NCI-H1436 (cell line): ENCODE data around the gene QKI.

Experiments
- DNase-seq: peaks from one replicate; lab custom pipeline; 2025; lab: John Stamatoyannopoulos, UW

QKI gene

DNA sequence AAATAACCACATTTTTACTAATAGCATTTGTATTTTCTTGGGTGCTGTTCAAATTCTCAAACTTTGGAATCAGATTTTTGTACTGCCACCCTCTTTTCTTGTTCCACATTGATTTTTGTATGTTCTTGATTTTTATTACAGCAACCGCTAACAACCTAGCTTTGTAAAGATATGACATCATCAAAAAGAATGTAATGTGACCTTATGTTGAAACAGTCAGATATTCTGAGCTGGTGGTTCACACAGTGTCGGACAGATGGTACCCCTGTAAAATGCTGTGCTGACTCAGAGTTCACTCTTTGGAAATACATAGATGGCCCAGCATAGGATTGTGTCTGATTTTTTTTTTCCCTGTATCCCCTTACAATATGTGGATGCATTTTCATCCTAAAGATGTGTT, 118.9 kb downstream of the QKI start:
- DNase-seq: no peak

DNA sequence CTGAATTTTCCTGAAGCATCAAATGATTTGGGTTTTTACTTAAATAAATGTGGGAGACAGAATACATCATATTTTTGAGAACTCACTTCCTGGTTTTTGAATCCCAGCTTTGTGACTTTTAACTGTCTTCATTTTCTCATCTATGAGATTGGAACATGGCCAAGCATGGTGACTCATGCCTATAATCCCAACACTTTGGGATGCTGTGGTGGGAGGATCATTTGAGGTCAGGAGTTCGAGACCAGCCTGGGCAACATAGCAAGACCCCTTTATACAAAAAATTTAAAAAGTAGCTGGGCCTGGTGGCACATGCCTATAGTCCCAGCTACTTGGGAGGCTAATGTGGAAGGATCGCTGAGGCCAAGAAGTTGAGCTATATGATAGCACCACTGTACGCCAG, 122.3 kb downstream of the QKI start:
- no peak for DNase-seq

DNA sequence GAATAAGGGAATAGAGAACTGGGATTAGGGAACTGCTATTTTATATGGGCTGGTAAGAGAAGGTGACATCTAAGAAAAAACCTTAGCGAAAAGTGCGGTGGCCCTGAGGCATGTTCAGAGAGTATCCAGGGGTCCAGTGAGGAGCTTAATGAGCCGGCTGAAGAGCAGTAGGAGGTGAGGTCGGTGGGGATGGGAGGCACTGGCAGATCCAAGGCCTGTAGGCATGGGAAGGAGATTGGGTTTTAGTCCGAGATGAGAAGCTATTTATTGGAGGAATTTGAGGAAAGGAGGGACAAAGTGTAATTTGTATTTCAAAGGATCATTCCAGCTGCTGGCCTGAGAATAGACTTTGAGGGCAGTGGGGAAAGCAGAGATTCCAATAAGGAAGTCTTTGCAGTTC, 123.8 kb downstream of the QKI start:
- DNase-seq: no peak

DNA sequence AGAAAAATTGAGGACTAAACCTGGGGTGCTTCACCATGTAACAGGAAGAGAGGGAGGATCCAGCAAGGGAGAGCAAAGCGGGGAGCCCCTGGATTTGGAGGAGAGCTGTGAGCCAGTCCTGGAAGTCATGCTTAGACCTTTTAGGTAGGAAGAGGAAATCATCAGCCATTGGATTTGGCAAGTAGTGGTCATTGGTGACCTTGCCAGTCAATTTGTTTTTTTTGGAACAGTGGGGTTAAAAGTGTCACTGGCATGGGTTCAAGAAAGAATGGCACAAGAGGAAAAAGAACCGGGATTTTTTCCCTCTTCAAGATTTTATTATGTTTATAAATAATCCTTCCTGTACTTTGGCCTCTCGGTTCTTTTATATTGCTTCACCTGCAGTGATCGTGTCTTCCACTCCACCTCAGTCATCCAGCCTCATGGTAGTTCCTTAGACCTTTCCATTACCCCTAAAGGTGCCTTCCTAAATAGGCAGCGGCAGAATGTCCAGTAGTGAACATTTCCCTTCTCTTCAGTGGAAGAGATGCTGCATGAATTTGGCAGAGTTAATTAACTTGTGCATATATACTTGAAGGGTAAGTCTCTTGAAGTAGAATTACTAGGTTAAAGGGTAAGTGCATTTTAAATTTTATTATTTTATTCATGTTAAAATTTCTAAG, 124.7 kb downstream of the QKI start:
- DNase-seq: no peak

DNA sequence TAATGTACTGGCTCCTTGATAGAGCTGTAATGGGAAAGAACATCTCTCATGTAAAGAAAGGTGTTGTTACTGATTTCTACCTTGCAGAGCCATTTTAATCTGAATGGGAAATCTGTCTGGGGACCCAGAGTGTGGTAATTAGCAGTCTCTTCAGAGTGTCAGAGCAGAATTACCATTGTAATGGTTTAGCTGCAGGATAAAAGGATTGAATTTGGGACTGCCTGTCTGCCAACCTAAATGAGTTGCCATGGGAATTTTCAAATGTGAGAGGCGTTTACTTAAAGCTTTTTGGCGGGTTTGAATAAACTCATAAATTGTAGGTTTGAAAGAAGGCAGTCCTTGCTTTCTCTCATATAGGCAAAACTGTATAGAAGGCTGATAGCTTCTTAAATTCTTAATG, 128.8 kb downstream of the QKI start:
- DNase-seq: peak; percentile 63

DNA sequence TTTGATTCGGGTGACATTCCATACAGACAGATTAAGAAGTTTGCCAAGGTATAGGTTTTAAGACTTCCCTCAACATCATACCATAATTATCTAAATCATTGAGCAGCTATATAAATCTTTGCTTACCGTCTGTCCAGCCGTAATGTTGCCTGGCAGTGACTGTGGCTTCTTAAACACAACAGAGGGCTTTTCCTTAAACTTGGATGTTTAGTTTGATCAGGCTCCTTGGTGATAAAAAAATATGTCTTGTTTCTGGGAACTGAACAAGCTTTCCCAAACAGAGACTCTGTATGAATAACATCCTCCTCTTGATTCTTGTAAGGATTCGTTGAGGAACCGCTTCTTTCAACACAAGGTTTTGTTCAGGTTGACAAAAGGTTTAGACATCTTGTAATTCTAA, 130.9 kb downstream of the QKI start:
- no peak for DNase-seq

DNA sequence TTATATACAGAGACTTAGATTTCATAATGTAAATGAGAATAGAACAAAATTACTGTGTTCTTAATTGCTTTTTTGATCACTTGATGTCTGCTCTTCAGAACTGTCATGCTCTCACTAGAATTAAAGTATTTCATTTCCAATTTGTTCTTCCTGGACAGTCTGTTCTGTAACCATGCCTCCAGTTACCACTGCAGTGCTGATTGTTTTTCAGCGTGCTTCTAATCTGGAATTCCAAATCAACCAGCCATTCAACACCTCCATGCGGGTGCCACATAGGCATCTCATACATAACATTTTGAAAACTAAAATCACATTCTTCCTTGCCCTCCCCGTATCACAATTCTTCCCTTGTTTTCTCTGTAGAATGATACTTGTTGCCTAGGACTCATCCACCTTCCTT, 132.8 kb downstream of the QKI start:
- no peak for DNase-seq

DNA sequence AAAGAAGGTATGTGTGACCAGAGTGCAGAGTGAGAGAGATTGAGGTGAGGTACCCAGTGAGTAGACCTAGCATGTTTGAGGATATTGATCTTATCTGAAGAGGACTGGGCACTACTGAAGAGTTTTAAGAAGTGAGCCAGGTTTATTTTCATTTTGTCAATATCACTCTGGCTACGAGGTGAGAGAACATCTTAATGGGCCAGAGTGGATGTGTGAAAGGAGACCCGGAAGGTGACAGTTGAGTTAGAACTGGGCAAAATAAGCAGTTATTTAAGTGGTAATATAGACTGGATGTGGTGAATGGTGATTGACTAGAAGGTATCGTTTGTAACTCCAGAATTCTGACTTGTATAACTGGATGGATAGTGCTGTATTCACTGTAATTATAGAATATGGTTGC, 134.1 kb downstream of the QKI start:
- DNase-seq: no peak

DNA sequence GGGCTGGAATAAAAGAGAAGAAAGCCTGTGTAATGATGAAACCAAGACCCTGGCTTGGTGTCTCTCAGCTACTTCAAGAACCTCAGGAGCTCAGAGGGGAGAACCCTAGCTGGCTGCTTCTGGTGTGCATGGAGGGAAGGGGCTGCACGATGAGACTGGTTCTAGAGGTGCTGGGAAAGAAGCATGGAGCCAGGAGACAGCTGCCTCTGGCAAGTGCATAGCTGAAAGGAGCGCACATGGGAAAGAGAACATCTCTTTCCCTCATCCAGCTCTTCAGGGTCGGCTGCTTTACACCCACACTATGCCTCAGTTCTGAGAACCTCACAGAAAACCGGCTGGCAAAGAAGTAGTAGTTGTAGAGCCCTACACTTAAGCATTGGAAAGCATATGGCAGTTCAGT, 139.5 kb downstream of the QKI start:
- DNase-seq: no peak

DNA sequence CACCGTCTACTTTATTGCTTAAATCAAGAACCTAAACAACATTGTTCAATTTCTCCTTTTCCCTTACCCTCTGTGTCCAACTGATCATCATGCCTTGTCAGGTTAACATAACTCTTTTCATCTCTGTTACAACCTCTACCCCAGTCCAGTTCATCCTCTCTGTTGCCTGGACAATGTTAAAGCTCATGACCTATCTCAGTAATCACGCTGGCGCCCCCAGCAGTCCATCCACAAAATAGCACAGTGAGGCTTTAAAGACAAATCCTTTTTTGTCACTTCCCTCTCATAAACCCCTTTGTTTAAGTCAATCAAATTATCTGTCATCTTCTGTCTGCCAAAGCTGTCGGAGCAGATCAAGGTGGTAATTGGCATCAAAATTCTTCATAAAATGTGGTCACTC, 140.1 kb downstream of the QKI start:
- DNase-seq: no peak

DNA sequence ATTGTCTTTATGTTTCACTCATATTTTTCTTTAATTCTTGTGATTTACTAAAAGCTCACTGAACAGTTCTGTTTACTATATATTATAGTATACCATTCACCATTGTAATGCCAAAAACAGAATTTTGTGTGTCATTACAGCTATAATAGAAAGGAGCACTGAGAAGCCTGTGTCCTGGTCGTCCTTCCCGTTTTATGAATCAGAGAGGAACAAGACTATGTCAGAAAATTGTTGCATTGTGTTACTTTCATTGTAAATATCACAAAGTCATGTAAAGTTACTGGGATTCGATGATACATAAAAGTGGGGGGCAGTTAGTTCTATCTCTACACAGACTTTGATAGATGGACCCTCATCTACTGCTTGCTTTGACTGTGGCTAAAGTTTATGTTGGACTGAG, 145.1 kb downstream of the QKI start:
- no peak for DNase-seq

DNA sequence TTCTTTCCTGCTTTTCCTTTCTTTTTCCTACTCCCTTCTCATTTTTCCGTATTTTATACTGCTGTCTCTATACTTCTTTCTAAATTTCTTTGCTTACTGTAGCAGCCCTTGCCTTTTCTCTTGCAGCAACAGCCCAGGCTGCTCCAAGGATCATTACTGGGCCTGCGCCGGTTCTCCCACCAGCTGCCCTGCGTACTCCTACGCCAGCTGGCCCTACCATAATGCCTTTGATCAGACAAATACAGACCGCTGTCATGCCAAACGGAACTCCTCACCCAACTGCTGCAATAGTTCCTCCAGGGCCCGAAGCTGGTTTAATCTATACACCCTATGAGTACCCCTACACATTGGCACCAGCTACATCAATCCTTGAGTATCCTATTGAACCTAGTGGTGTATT, 148.8 kb downstream of the QKI start:
- no peak for DNase-seq

DNA sequence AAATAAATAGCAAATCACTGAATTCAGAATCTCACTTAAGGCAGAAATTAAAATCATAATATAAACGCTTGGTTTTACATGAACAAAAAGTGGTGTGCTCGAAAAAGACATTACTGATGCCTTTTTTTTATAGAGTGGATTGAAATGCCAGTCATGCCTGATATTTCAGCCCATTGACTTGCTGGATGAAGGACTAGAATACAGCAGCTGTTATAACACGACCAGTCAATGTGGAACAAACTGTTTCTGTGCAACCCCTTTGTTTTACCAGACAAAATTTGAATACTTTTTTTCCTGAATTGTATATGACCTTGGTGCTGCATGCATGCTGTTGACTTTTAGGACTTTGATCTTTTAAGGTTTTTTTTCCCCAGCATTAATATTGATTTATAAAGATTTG, 150.0 kb downstream of the QKI start:
- DNase-seq: no peak

DNA sequence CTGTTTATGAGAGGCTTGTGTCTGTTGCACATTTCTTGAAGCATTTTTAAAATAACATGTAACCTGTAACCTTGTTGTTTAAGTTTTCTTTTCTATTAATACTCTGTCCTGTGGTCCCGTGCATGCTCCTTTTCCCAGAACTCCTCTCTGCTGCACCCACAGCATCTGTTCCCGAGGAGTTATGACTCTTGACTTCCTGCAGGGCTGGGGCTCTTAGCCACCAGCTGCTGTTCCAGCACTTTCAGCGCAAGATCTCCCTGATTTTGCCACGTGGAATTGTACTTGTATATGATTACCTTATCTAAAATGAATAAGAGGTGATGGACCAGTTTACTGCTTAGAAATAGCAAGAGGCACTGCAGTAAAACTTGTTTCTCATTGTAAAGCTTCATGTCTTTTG, 150.6 kb downstream of the QKI start:
- DNase-seq: no peak

DNA sequence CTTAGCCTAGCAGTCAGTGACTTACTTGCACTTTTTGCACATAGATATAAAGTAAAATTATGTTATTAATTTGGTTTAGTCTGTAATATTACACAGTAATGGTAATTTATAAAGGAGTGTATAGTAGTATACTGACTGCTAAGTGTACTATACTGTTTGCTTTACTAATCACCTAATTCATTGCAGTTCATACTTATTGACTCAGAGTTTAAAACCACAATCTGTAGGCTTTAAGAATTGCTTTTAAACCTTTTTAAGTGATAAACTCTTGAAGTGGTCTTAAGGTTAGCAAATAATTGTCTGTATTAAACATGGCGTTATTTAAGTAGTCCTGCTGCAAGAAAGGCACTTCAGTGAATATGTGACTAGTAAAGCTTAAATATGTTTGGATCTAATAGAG, 151.5 kb downstream of the QKI start:
- no peak for DNase-seq

DNA sequence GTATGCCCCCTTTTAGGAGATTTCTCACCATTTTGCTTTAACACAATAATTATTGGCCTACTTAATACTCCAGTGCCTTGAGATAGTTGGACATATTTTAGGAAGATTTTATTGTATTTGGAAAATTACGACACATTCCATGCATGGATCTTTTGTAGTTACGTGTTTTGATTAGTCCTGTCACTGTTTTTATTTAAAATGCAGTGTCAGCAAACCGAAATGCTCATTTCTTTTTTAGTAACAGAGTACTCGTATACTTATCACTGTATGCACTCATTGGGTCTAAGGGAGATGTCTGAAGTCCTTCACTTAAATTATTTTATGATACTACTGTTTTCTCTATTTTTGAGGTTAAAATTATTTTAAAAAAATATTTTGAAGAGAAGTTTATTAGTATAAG, 153.8 kb downstream of the QKI start:
- no peak for DNase-seq

DNA sequence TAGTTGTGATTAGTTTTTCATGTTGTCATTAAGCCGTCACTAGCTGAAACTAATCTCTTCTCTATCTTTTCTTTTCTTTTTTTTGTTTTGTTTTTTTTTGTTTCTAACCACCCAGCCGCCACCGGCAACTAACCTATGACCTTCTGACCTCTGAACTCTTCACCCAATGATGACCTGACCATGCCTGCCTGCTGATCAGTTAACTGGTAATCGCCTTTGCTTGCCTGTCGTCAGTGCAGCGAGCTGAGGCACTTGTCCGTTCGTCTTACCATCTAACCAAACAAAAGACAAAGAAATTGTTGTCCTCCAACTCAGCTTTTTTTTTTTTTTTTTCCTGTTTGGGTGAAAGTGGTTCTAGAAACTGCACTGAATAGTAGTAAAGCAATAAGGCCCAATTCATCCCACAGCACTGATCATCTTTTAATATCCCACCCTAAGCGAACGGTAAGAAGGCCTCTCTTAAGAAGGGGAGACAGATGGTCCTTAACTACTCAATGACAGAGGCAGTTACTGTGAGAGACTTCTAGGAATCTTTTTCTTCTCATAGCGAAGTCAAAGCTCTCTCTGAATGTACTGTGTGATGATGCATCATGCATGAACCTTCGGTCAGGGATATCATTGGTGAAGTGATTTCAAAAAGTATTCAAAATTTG, 156.2 kb downstream of the QKI start:
- DNase-seq: no peak

DNA sequence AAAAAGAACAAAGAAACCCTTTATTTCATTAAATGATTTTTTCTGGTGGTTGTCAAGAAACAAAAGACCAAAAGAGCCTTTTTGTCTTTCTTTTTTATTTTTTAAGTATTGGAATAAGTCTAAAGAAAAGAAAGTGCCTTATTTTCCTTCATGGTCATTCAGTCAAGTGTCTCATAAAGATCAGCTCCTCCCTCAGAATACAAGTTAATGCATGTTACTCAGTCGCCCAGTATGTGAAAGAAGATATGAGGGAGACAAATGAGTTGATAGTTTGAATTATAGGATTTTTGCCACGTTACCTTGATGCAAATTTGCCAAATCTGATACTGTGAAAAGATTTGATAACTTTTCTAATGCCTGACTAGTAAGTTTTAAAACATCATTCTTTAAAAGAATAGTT, 157.2 kb downstream of the QKI start:
- DNase-seq: no peak

DNA sequence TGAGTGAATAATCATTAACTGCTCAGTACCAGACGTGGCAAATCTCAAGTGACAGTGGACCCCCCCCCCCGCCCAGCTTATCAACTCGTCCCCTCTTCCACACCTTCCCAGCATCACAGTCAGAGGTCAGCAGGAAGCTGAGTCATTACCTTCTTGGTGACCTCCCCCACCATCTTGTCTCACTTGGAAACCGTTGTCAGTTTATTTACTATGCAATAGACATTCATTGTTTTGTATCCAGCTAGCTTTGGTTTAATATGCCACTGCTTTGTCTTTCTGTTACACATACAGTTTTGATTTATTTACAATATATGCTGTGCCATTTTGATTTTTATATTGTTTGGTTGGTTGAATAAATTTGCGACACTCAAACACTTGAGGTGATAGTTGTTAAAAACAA, 158.1 kb downstream of the QKI start:
- no peak for DNase-seq

DNA sequence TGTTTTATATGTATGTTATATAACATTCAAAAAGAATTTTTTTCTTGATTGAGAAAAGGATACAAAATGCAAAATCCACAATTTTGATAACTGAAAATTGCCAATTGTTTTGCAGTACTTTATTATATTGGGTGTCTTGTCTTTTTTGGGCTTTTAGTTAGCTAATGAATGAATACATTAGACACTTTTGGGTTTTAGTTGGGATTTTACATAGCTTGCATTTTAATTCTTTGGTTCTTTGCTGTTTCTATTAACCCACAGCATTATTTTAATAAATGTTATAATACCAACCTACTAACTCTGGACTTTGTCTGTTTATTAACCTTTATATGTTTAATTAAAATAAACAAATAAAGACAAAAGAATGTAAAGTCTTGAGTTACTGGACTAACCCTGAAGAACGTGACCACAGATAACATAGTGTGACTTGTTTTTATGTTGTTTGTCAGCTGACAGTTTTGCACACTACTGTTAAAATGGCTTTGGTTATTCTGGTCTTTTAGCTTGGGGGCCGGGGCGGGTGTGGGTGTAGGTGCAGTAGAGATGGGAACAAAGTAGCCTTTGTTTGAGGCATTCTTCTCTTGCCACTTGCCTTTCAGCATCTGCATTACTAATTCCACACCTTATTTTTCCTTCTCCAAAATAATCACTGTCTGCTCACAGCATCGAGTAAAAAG, 159.1 kb downstream of the QKI start:
- DNase-seq: no peak

DNA sequence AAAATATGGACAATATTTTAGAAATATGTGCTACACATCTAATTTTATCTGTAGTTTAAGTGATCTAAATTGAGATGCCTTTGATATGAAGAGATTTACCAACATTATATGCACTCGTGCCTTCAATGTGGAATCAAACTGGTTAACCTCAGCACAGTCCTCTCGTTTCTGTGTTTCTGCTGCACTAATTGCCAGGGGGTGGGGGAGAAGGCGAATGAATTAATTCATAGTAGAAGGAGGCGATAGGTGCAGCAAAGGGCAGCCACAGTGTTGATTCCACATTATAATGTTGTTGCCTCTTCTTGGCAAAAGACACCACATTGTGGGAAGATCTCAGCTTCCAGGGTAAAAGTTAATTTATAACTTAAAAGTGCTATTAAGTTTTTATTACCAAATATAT, 161.6 kb downstream of the QKI start:
- no peak for DNase-seq

DNA sequence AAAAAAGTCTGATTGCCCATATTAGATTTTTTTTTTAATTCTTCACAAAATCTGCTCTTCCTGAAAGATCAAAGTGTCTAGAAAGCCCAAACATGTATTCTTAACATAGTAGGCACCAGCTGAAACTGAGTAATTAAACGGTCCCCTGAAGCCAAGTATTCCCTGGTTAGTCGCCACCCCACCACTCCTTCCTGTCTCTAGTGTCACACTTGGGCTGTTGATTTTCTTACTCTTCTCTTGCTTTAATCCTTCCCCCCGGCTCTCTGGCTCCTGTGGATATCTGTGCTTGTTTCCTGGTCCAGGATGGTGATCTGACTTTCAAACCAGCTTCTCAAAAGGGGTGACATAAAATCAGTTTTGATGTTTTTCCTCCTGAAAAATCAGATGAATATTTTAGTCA, 162.9 kb downstream of the QKI start:
- DNase-seq: no peak

DNA sequence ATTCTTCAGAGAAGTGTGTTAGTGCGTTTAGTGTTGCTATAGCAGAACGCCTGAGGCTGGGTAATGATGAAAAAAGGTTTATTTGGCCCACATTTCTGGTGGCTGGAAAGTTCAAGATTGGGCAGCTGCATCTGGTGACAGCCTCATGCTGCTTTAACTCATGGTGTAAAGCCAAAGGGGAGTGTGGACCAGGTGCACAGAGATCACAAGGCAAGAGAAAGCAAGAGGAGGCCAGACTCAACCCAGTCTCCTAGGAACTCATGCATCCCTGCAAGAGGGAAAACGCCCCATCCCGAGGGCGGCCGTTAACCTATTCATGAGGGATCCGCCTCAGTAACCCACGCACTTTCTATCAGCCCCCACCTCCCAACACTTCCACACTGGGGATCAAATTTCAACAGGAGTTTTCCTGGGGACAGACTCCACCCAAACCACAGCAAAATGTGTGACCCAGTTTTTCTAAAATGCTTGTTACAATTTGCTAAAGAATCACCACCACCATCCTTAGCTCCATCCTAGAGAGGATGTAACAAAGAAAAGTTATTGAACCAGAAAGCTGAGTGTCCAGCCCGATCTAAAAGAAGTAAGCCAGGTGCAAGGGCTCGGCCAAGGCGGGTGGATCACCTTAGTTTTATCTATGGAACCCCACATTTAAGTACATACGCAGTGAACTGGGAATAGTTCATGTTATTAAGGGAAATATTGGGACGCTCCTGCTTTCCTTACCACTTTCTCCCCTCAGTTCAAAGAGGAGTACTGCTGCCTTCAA, 164.8 kb downstream of the QKI start:
- DNase-seq: no peak
